GM19397 (cell line): ENCODE data around the gene ZSCAN2.
"Not testable (repeated sequence)": the region's sequence is repeated elsewhere in the genome, so short reads cannot be mapped to it uniquely, and the experiment has no call there.

Experiments used
- ATAC-seq: cut with Tn5 transposase; IDR thresholded peaks from one replicate; pipeline ENCODE4 v1.9.1; 2021; ENCODE audit warnings: mild to moderate bottlenecking, moderate library complexity; ENCODE audit not compliant: unreplicated experiment

ZSCAN2 gene

DNA sequence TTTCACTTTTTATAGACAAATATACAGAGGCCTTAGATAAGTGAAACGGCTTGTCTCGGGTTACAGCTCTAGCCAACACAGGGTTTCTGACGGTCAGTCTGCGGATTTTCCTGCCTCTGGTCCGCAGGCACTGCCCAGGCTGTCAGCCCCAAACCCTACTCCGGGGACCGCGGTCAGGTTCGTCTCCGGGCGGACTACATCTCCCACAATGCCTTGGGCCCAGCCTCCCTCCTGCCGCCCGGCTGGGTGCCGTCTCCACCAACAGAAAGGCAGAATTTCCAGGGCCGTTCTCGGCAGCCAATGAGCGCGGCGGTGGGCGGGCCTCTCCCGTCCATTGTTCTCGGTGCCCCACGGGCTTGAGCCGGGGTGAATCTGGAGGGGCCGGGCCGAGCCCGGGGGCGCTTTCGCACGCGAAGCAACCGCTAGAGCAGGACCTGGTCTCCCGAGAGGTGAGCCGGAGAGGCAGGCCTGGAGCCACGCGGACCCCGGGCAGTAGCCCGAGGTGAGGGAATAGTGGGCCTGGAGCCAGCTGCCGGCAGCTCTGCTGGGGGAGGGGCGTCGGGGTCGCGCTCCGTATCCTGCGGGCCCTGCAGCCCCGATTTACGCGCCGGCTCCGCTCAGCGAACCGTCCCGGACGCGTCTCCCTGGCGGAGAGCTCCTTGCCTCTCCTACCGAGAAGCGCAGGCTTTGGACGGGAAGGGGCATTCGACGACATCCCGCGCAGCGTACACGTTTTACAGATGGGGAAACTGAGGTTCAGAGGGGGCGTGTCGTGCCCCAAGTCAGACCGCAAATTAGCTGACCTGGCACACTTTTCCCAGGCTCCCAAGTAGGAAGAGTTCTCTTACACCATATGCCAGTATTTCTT is at the start of gene ZSCAN2:
Gene ZSCAN2 (plus strand): TSS at position 323 of the 868 bp plus-strand sequence. CDS start 2,919 bp downstream, outside the sequence.
- ATAC-seq: peak; percentile 97

- not testable (repeated sequence) for ATAC-seq
Observed at GRCh38 chr15:84551624-84552023, 49.2 kb upstream of the ZSCAN2 start.

DNA sequence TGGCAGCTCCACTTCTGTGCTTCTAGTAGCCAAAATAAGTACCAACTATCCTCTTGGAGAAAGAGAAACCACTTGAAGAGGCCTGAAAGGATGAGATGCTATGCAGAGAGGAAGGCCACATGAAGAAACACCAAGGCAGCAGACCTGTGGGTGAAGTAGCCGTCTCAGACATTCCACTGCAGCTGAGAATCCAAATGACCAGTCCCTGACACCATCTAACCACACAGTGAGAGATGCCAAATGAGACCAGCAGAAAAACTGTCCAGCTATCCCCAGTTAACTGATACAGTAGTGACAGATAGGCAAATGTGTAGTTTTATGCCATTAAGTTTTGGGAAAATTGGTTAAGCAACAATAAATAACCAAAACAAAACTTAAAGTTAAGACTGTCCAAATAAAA is 47.9 kb upstream of the ZSCAN2 start:
- no peak for ATAC-seq

GRCh38 chr15:84556690-84557089 is 44.1 kb upstream of the ZSCAN2 start:
- ATAC-seq: not testable (repeated sequence)

- not testable (repeated sequence) for ATAC-seq
Observed at GRCh38 chr15:84568021-84568420, 32.8 kb upstream of the ZSCAN2 start.

- no peak for ATAC-seq
Observed at GRCh38 chr15:84570164-84570735, 30.6 kb upstream of the ZSCAN2 start.

- ATAC-seq: no peak
Observed at GRCh38 chr15:84572231-84572630, 28.6 kb upstream of the ZSCAN2 start.

DNA sequence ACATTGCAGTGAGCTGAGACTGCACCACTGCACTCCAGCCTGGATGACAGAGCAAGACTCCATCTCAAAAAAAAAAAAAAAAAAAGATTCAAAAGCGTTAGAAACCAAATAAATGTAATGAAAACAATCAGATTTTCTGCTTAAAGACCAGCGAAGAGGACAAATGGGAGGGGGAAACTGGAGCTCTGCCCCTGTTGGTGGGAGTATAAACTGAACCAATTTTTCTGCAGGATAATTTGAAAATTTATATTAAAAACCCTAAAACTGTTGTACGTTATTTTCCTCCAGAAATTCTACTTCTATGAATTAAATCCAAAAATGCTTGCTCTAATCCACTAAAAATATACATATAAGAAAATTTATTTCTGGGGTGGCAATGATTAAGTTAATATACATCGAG is 25.3 kb upstream of the ZSCAN2 start:
- ATAC-seq: no peak

GRCh38 chr15:84577891-84578290 is 22.9 kb upstream of the ZSCAN2 start:
- not testable (repeated sequence) for ATAC-seq

DNA sequence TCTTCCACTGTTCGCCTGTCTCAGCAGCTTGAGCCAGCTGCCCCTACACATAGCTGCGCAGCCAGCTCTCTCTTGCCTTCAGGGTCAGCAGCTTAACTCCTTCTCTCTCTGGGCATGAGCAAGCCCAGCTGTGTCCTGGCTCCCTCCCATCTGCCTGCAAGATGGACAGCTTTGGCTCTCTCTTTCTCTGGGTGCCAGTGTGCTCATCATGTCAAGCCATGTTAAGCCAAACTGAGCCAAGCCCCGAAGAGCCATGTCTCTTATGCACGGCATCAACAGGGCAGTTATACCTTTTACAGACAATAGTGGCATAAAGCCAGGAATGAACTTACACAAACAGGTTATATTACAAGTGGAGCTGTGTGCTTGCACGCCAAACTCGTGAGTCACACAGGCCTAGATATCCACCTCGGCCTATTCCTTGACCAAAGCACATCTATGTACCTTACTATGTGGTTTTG is 21.5 kb upstream of the ZSCAN2 start:
- ATAC-seq: not testable (repeated sequence)

DNA sequence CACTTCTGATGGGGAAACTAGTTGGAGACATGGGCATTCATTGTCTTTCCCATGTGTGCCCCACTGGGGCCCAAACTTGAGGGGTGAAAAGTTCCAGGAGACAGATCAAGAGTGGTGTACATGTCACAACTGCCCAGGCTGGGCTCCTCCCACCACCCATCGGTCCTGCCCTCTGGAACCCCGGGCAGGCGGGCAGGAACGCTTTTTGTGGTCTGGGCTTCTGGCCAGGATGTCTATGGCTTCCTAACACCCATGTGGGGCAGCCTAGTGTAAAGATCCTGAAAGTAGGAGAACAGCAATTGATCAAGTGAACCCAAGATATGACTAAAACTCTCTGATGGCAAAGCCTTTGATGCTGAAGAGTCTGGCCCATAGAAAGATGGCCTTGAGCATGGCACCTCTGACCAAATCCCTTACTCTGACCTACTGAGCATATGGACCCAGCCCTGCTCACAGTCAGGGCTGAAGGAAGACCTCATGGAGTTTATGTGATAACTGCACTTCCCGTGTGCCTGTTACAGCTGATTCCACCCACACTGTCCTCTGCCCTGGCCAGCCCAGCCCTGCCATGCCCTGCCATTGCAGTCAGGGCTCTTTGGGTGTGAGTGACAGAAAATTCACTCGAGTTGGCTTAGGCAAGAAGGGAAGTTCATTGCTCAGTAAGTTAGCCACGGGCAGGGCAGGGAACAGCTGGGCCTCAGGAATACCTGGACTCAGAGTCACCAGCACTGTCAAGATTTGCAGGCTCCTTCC is 19.0 kb upstream of the ZSCAN2 start:
- ATAC-seq: not testable (repeated sequence)

DNA sequence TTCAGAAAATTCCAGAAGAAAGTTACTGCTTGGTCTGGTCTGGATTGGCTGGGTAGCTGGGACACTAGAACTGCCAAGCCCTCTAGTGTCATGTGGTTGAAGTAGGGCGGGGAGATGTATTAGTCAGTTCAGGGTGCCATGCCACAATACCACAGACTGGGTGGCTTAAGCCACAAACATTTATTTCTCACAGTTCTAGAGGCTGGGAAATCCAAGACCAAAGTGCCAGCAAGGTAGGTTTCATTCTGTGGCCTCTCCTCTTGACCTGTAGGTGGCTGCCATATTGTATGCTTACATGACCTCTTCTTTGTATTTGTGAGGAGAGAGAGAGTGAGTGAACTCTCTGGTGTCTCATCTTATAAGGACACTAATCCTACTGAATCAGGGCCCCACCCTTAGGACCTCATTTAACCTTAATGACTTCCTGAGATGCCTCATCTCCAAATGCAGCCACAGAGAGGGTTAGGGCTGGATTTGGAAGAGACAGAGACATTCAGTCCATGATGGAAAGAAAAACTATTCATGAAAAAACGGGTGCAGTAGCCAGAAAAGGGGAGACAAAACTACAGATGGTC is 18.1 kb upstream of the ZSCAN2 start:
- ATAC-seq: no peak

GRCh38 chr15:84583921-84584320 is 16.9 kb upstream of the ZSCAN2 start:
- not testable (repeated sequence) for ATAC-seq

DNA sequence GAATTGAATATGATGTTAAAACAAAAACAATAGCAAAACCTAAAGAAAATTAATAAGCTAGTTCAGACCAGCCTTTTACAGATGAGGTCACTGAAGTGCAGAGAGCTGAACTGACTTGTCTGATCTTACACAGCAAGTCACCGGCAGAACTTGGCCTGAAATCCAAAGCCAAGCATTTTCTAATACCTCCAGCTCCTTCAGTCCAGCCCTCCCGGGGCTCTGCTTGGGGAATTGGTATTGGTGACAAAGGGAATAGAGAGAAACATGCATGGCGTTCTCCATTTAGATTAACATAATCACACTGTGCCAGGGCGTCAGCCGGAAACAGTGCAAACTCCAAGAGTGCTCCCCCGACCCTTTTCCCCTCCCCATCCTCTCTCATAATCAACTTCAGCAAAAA is 14.1 kb upstream of the ZSCAN2 start:
- no peak for ATAC-seq

- ATAC-seq: peak; percentile 96
Observed at GRCh38 chr15:84588053-84588874, 12.5 kb upstream of the ZSCAN2 start.

DNA sequence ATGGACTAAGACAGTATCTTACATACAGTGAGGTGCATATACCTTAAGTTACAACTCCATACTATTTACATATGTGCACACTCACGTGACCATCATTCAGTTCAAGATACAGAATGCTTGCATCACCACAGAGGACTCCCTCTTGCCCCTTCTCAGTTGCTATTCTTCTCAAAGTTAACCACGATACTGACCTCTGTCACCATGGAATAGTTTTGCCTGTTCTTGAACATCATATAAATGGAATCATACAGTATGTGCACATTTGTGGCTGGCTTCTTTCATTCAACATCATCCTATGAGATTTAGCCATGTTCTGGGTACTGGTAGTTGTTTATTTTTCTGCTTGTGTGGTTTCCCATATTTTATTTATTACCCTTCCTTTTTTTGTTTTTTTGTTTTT is 10.4 kb upstream of the ZSCAN2 start:
- ATAC-seq: no peak

DNA sequence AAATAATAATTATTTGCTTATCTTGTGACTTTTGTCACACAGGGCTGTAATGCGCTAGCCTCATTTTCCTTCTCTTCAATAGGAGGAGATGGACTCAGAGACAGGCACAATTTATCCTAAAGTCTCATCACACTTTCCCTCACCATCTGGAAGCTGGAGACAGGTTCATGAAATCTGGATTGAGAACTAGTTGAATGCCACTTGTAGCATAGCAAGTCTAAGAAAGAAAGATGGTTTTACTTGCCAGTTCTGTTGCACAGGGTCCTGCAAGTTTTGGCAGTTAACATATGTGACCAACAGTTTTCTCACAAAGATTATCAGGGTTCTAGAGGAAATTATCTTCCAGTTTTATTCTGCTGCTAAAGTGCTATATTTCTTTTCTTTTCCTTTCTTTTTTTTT is 9.0 kb upstream of the ZSCAN2 start:
- no peak for ATAC-seq

GRCh38 chr15:84594617-84595290 is 6.1 kb upstream of the ZSCAN2 start:
- ATAC-seq: no peak

DNA sequence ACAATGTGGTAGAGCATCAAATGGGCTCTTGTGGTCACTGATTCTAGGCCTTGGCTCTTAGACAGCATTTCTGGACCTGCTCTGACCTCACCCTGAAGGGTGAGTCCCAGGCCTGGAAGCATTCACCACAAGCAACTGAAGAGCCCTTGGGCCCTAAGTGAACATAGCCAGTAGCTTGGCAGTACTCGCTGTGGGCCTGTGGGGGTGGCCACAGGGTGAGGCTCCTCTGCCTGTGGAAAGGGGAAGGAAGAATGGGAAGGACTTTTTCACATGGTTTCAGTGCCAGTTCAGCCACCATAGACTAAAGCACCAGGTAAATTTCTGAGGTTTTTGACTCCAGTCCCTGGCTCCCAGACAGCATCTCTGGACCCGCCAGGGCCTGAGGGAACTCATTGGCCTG is 5.1 kb upstream of the ZSCAN2 start:
- ATAC-seq: no peak

DNA sequence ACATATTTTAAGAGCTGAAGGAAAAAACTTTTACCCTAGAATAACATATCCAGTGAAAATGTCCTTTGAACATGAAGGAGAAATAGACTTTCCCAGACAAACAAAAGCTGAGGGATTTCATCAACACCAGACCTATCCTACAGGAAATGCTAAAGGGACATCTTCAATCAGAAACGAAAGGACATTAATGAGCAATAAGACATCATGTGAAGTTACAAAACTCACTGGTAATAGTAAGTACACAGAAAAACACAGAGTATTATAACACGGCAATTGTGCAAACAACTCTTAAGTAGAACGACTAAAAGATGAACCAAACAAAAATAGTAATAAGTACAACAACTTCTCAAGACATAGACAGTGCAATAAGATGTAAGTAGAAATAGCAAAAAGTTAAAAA is 3.5 kb upstream of the ZSCAN2 start:
- no peak for ATAC-seq
